Measurements from ENCODE around the gene GPR85.

DNA sequence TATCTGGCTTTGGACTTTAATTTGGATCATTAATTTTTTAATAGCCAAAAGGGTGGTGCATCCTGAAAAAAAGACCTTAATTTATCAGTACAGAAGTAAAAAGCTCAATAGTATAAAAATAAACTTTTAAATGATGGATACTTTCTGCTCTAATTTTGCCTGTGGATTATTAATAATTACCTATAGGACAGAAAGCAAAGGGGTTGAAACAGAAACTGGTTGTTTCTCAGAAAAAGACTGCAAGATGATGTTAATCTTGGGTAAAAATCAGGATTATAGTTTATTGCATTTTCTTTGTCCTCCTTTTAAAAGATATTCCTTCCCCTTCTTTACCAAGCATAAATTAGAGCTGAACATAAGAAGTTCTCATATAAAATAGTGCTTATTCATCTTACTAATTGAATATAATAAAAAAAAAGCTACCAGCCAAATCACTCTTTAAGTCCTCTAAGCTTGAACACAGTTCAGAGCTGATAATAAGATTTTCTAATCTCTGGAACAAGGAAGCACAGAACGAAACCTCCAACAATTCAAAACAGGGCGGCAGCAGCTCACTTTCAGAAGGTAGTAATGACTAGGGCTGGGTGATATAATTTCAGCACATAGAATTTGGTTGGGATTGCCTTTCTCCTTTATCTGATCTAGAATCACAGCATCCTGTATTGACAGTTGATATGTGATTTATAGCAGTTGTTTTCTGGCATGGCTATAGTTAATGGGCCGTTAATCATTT, 8.1 kb upstream of the GPR85 start:
- TF ChIP-seq CTCF (IDR thresholded peaks at IDR 0.05) (no peak), POLR2A (IDR thresholded peaks at IDR 0.05) (no peak)
